ENCODE measurements around the gene RAD50.

Gene RAD50

DNA sequence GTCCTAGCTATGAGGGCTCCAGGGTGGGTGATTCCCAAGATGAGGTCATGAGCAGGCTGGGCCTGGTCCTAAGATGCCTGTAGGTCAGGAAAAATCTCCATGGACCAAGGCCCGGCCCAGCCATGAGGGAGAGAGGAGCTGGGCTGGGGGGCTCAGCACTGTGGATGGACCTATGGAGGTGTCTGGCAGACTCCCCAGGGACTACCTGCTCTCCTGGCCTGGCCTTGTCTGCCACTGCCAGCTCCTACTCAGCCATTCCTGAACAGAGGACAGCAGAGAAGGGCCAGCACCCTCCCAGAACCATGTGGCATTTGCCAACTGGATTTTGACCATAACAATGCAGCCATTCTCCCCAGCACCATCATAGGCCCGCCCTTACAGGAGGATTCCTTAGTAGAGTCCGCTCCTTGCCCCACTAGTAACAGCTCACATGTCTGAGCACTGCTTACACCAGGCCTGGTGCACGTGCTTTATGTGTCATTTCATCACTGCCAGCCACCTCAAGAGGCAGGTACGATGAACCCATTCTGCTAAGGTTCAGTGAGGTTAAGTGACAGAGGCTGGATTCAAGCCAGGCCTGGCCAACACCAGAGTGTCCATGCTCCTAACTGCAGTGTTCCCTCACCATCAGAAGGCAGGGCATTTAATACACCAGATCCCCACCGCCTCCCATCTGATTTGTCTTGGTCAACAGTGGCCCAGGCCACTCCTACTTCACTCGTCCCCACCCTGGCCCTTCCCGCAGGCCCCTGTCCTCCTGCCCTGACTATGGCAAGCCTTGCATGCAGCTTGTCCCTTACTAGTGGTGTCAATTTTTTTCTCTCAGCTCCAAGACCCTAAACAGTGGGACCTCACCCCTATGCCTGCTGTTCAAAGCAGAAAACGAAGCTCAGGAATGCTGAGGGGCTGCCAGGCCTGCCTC, 101.9 kb downstream of the RAD50 start:
- no peak for DNase-seq
- peak overlapping the region in 1 of 2 donors; percentile 86 for H3K27ac Mint-ChIP-seq
- H3K4me3 Mint-ChIP-seq, result no peak overlapping the region

DNA sequence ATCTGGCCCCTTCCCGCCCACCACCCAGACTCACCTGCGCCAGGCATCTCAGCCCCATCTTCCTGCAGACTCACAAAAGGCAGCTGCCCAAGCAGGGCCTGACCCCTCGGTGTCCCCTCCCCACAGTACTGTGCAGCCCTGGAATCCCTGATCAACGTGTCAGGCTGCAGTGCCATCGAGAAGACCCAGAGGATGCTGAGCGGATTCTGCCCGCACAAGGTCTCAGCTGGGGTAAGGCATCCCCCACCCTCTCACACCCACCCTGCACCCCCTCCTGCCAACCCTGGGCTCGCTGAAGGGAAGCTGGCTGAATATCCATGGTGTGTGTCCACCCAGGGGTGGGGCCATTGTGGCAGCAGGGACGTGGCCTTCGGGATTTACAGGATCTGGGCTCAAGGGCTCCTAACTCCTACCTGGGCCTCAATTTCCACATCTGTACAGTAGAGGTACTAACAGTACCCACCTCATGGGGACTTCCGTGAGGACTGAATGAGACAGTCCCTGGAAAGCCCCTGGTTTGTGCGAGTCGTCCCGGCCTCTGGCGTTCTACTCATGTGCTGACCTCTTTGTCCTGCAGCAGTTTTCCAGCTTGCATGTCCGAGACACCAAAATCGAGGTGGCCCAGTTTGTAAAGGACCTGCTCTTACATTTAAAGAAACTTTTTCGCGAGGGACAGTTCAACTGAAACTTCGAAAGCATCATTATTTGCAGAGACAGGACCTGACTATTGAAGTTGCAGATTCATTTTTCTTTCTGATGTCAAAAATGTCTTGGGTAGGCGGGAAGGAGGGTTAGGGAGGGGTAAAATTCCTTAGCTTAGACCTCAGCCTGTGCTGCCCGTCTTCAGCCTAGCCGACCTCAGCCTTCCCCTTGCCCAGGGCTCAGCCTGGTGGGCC, 103.1 kb downstream of the RAD50 start:
- no peak for ATAC-seq
- Mint-ChIP-seq H3K4me3 (peak overlapping the region in 1 of 2 donors; percentile 37), H3K4me1 (peaks cover 83% of the 10 kb centered on the region), H3K27ac (peak overlapping the region; percentile 19 to 66), H3K27me3 (peaks cover 39% of the 10 kb centered on the region), H3K9me3 (no peaks in the 10 kb centered on the region)
- no peak for DNase-seq

More for the DNA sequence above, 101.9 kb downstream of the RAD50 start:
- peaks cover 51% of the 10 kb centered on the region for H3K27me3 Mint-ChIP-seq
- no peak for ATAC-seq
- H3K4me1 Mint-ChIP-seq, result peaks cover 79% of the 10 kb centered on the region
- no peaks in the 10 kb centered on the region for H3K9me3 Mint-ChIP-seq

DNA sequence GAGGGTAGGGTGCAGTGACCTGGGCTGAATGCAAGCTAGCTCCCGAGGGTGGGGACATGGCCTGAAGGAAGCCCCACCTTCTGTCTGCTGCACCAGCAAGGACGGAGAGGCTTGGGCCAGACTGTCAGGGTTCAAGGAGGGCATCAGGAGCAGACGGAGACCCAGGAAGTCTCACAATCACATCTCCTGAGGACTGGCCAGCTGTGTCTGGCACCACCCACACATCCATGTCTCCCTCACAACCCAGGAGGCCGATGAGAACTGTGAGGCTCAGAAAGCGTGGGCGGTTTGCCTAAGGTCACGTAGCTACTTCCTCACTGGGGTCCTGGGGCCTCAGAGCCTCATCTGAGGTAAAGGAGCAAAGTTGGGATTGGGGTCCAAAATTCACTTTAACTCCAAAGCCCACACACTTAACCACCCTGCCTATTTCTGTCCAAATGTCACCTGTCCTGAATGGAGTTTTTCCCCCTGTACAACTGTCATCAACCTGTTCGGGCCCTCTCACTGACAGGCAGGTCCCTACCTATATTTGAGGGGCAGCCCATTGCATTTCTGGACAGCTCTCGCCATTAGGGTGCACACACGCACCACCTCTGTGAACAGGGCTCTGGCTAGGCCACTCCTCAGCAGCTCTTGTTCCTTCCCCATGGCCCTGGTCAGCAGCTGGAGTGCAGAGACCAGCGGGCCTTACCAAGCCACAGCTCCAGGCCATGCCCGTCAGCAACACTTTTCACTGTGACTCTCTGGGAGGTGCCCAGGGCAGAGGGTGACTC, 104.6 kb downstream of the RAD50 start:
- Mint-ChIP-seq H3K4me1 (peaks cover 82% of the 10 kb centered on the region), H3K4me3 (peak overlapping the region in 1 of 2 donors; percentile 27), H3K27ac (peak overlapping the region; percentile 35 to 42), H3K27me3 (peaks cover 29% of the 10 kb centered on the region), H3K9me3 (no peaks in the 10 kb centered on the region)
- ATAC-seq (no peak), DNase-seq (no peak)

DNA sequence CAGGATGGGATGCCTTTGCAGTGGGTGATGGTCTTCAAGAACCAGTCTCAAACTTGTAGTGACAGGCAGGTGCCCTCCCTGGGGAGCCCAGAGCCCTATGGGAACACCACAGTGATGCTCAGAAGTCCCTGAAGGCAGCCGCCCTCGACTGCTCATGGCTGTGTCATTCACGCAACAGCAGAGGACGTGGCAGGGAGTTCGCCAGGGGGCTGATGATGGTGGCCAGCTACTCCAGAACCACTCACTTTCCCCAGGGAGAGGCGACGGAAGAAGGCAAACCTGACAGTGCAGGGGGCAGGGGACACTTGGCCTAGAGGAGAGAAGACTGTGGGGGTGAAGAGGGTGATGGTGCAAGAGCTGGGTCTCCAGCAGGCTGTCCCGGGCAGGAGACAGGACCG, 105.2 kb downstream of the RAD50 start:
- ATAC-seq, result no peak
- H3K27ac Mint-ChIP-seq, result no peak overlapping the region
- no peaks in the 10 kb centered on the region for H3K9me3 Mint-ChIP-seq

GRCh38 chr5:132662925-132663770, 106.4 kb downstream of the RAD50 start:
- H3K9me3 Mint-ChIP-seq, result no peaks in the 10 kb centered on the region
- DNase-seq (peak; percentile 39 to 80), ATAC-seq (peak; percentile 84)
- peaks cover 82% of the 10 kb centered on the region for H3K4me1 Mint-ChIP-seq
- H3K4me3 Mint-ChIP-seq, result peak overlapping the region; percentile 55 to 68
- peaks cover 28% of the 10 kb centered on the region for H3K27me3 Mint-ChIP-seq
- peak overlapping the region; percentile 72 to 77 for H3K27ac Mint-ChIP-seq

More for the DNA sequence above, 105.2 kb downstream of the RAD50 start:
- peaks cover 29% of the 10 kb centered on the region for H3K27me3 Mint-ChIP-seq
- peaks cover 82% of the 10 kb centered on the region for H3K4me1 Mint-ChIP-seq
- no peak overlapping the region for H3K4me3 Mint-ChIP-seq
- no peak for DNase-seq

GRCh38 chr5:132663771-132664695, 107.3 kb downstream of the RAD50 start:
- Mint-ChIP-seq H3K4me1 (peaks cover 77% of the 10 kb centered on the region), H3K9me3 (no peaks in the 10 kb centered on the region), H3K4me3 (peak overlapping the region in 1 of 2 donors; percentile 49), H3K27me3 (peaks cover 21% of the 10 kb centered on the region), H3K27ac (peak overlapping the region; percentile 72 to 78)
- ATAC-seq (peak; percentile 3), DNase-seq (no peak)

GRCh38 chr5:132664696-132665209, 108.0 kb downstream of the RAD50 start:
- no peak overlapping the region for H3K27ac Mint-ChIP-seq
- no peak for ATAC-seq
- peaks cover 17% of the 10 kb centered on the region for H3K27me3 Mint-ChIP-seq
- peaks cover 70% of the 10 kb centered on the region for H3K4me1 Mint-ChIP-seq
- H3K4me3 Mint-ChIP-seq, result no peak overlapping the region
- H3K9me3 Mint-ChIP-seq, result no peaks in the 10 kb centered on the region
- DNase-seq, result no peak

DNA sequence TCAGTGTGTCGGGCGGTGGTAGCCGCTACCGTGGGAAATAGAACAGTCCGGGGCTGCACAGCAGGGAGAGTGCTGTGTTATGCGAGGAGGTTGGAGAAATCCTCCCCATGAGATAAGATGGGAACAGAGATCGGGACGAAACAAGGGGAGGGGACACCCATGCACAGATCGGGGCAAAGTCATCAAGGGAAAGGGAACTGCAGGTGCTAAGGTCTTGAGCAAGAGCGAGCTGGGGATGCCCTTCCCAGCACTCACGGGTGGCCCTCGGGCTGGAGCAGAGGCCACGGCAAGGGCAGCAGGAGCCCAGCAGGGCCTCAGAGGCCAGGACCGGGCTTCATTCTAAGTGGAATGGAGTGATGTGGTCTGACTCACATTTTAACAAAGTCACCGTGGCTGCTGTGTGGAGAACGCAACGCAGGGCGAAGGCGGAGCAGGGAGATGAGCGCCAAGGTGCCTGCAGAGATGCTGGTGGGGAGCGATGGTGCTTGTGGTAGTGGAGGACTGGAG, 108.8 kb downstream of the RAD50 start:
- Mint-ChIP-seq H3K9me3 (no peaks in the 10 kb centered on the region), H3K4me1 (peaks cover 61% of the 10 kb centered on the region), H3K4me3 (no peak overlapping the region), H3K27me3 (peaks cover 17% of the 10 kb centered on the region), H3K27ac (no peak overlapping the region)
- DNase-seq (no peak), ATAC-seq (no peak)

DNA sequence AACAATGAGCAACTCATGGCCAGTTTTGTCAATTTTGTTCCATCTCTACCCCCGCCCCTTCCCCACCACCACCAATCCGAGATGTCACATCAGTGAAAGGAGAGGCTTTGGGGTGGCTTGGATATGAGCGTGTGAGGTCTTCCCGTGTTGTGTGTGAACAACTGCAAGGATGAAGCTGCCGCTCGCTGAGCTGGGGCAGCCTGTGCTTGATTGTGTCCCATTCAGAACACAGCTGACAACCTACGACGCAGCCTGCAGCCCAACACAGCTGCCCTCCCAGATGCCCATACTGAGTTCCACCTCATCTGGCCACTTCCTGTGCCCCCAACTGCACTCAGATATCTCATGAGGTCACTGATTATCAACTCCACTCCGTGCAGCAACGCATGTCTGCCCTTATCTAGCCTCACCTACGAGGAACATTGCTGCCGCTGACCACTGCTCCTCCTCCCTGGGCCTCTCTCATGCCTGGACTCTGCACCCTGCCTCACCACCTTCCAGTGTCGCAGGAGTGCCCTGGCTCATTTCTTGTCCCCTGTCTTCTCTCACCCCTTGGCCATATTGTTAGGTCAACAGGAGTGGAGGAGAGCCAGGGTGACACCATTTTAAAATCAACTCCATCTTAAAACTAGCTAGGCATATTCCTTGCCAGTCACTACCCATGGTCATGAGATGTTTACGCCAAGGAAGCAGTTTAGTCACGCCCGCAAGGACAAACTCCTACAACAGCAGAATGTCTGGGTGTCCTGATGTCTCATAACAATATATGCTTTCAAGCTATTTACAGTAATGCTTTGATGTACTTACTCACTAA, 109.7 kb downstream of the RAD50 start:
- ATAC-seq (no peak), DNase-seq (no peak)
- Mint-ChIP-seq H3K4me1 (peaks cover 52% of the 10 kb centered on the region), H3K4me3 (no peak overlapping the region), H3K9me3 (peaks cover 0 to 6% of the 10 kb centered on the region in 2 donors), H3K27ac (no peak overlapping the region), H3K27me3 (peaks cover 24% of the 10 kb centered on the region)

DNA sequence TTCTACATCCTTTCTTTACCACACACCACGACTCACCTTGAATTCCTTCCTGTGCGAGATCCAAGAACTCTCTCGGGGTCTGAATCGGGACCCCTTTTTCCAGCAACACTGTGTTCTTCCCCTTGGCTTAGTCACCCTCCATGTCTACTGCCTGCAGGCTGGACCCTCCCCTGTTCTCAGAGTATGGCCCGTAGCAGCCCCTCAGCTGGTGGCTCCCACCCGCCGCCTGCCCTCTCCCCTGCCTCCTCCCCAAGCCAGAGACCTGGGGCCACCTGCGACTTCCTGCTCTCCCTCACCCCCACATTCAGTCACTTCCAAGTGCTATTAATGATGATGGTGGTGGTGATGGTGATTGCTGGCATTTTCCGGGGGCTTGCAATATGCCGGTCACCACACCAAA, 110.5 kb downstream of the RAD50 start:
- Mint-ChIP-seq H3K27ac (no peak overlapping the region), H3K4me3 (no peak overlapping the region), H3K4me1 (peaks cover 44% of the 10 kb centered on the region), H3K9me3 (peaks cover 0 to 6% of the 10 kb centered on the region in 2 donors), H3K27me3 (peaks cover 24% of the 10 kb centered on the region)
- DNase-seq (no peak), ATAC-seq (no peak)

GRCh38 chr5:132667761-132668705, 111.3 kb downstream of the RAD50 start:
- no peak for DNase-seq
- no peak overlapping the region for H3K27ac Mint-ChIP-seq

More at GRCh38 chr5:132667761-132668705, 111.3 kb downstream of the RAD50 start:
- Mint-ChIP-seq H3K4me1 (peaks cover 37% of the 10 kb centered on the region), H3K9me3 (peaks cover 0 to 6% of the 10 kb centered on the region in 2 donors), H3K4me3 (no peak overlapping the region), H3K27me3 (peaks cover 24% of the 10 kb centered on the region)
- ATAC-seq, result no peak
